HL-60 (cell line): ENCODE data around the gene FAM20A.

Experiments used
- POLR2AphosphoS5 ChIP-seq: IDR thresholded peaks from 2 replicates; pipeline ENCODE4 v1.6.1; 2012; ENCODE audit warnings: low read depth
- TF ChIP-seq, protein P1 (sequence below): IDR thresholded peaks from one replicate; pipeline ENCODE4 v1.5.1; 2011; ENCODE audit warnings: low read length, control low read depth, inconsistent platforms; ENCODE audit not compliant: insufficient read depth
- TF ChIP-seq, protein P2 (sequence below): IDR thresholded peaks from 2 replicates; pipeline ENCODE4 v1.6.1; 2012; ENCODE audit warnings: low read depth; ENCODE audit not compliant: insufficient replicate concordance

DNA sequence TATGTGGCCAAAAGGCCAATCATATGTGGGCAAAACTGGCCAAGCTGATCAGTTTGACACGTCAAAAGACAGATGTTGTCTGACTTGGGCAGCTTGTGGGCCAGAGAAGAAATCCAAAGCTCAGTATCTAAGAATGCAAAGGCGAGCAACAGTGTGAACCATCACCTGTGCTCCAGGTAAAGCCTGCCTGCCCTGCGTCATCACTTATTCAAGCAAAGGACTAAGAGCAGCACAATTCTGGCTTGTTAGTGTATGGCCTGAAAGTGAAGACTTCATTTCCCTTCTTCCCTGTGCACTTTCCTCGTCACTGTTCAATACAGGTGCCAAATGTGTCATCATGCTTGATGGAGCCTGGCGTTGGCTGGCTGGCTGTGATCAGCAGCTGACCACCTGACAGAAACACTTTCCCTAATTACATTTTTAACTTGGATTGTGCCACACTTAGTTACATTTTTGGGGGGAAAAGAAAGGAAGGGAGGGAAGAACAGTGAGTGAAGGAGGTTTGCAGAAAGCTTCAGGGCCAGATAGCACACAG lies 4.7 kb downstream of the FAM20A start:
- TF ChIP-seq, protein P1, sequence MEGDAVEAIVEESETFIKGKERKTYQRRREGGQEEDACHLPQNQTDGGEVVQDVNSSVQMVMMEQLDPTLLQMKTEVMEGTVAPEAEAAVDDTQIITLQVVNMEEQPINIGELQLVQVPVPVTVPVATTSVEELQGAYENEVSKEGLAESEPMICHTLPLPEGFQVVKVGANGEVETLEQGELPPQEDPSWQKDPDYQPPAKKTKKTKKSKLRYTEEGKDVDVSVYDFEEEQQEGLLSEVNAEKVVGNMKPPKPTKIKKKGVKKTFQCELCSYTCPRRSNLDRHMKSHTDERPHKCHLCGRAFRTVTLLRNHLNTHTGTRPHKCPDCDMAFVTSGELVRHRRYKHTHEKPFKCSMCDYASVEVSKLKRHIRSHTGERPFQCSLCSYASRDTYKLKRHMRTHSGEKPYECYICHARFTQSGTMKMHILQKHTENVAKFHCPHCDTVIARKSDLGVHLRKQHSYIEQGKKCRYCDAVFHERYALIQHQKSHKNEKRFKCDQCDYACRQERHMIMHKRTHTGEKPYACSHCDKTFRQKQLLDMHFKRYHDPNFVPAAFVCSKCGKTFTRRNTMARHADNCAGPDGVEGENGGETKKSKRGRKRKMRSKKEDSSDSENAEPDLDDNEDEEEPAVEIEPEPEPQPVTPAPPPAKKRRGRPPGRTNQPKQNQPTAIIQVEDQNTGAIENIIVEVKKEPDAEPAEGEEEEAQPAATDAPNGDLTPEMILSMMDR = no peak
- TF ChIP-seq, protein P2, sequence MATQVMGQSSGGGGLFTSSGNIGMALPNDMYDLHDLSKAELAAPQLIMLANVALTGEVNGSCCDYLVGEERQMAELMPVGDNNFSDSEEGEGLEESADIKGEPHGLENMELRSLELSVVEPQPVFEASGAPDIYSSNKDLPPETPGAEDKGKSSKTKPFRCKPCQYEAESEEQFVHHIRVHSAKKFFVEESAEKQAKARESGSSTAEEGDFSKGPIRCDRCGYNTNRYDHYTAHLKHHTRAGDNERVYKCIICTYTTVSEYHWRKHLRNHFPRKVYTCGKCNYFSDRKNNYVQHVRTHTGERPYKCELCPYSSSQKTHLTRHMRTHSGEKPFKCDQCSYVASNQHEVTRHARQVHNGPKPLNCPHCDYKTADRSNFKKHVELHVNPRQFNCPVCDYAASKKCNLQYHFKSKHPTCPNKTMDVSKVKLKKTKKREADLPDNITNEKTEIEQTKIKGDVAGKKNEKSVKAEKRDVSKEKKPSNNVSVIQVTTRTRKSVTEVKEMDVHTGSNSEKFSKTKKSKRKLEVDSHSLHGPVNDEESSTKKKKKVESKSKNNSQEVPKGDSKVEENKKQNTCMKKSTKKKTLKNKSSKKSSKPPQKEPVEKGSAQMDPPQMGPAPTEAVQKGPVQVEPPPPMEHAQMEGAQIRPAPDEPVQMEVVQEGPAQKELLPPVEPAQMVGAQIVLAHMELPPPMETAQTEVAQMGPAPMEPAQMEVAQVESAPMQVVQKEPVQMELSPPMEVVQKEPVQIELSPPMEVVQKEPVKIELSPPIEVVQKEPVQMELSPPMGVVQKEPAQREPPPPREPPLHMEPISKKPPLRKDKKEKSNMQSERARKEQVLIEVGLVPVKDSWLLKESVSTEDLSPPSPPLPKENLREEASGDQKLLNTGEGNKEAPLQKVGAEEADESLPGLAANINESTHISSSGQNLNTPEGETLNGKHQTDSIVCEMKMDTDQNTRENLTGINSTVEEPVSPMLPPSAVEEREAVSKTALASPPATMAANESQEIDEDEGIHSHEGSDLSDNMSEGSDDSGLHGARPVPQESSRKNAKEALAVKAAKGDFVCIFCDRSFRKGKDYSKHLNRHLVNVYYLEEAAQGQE = no peak
- TF ChIP-seq POLR2AphosphoS5 = no peak
